Left lung (tissue), 10 donors: ENCODE measurements around the gene STK40. TPM values are rescaled to one million over a fixed set of nuclear protein-coding genes. Genes with fewer than 3 reads are reported as not detected.

Source experiments
- ATAC-seq: fragments of 200-7000 bp; cut with Tn5 transposase; one replicate; pipeline ENCODE4 v1.9.1; 2020; ENCODE audit warnings: moderate library complexity
- DNase-seq, 4 donors: peaks; one replicate each; pipeline ENCODE4 v3.0.0-alpha.2; 2013 to 2020
- H3K27ac ChIP-seq, 2 donors: fragments of 200-600 bp; sonication (generic) in 1 of 2; one replicate each; pipeline versions ENCODE4 v1.5.0 to v1.8.0; 2020 to 2021
- H3K27me3 ChIP-seq, 2 donors: fragments of 200-600 bp; sonication (generic) in 1 of 2; one replicate each; pipeline versions ENCODE4 v1.5.0 to v1.8.0; 2020 to 2021
- H3K36me3 ChIP-seq, 2 donors: fragments of 200-600 bp; sonication (generic) in 1 of 2; one replicate each; pipeline versions ENCODE4 v1.5.0 to v1.8.0; 2020 to 2021
- H3K4me1 ChIP-seq, 2 donors: fragments of 200-600 bp; one replicate each; pipeline ENCODE4 v1.8.0; 2021
- H3K4me3 ChIP-seq, 2 donors: fragments of 200-600 bp; sonication (generic) in 1 of 2; one replicate each; pipeline versions ENCODE4 v1.5.0 to v1.8.0; 2020 to 2021; ENCODE audit warnings: mild to moderate bottlenecking in 1 of 2
- H3K9me3 ChIP-seq, 2 donors: fragments of 200-600 bp; sonication (generic) in 1 of 2; one replicate each; pipeline versions ENCODE4 v1.5.0 to v1.8.0; 2020 to 2021
- CTCF ChIP-seq, 2 donors: fragments of 200-600 bp; sonication (generic) in 1 of 2; IDR thresholded peaks; one replicate each; pipeline versions ENCODE4 v1.5.0 to v1.8.0; 2021; ENCODE audit warnings: antibody characterized with exemption in 2 of 2
- intact Hi-C, 2 donors: fragments of 100-400 bp; cut with DNase I; formaldehyde crosslinking; loops; one replicate each; pipeline versions ENCODE4 v1.11.2 to v1.14.2; 2022
- polyA plus RNA-seq, 6 donors: library from polyadenylated mRNA; unstranded; fragments of 120-200 nt; gene quantifications; one replicate each; pipeline ENCODE4 v1.2.1, GENCODE V29; 2013; ENCODE audit not compliant: insufficient read length in 6 of 6
- total RNA-seq, 2 donors: library from RNA; stranded (reverse); fragmentation: NEBNext Ultra II Directional; extraction: Animal tissue kit (Norgen Biotek cat#: 25700); gene quantifications; one replicate each; pipeline ENCODE4 v1.2.1, GENCODE V29; 2021
- donor health status: DM: no; HTN: yes; CAD: no.
- donor health status: DM: no; HTN: no; CAD: no.

Gene STK40
- total and polyA plus RNA-seq, 8 donors = 29.3 to 97.7 (median 35.7) TPM

GRCh38 chr1:36298640-36299039 is 87.1 kb downstream of the STK40 start:
- ATAC-seq (no peak), DNase-seq (no peak)
- Histone ChIP-seq H3K4me3 (no peak overlapping the region), H3K36me3 (peaks cover 0 to 91% of the 10 kb centered on the region in 2 donors), H3K27ac (no peak overlapping the region), H3K27me3 (no peaks in the 10 kb centered on the region), H3K4me1 (peaks cover 3 to 22% of the 10 kb centered on the region in 2 donors), H3K9me3 (no peaks in the 10 kb centered on the region)
- TF ChIP-seq CTCF (IDR thresholded peaks at IDR 0.05) = no peak
- intact Hi-C loops = no loop called here

GRCh38 chr1:36297062-36297461 is 88.7 kb downstream of the STK40 start:
- intact Hi-C loops = no loop called here
- TF ChIP-seq CTCF (IDR thresholded peaks at IDR 0.05) = no peak
- Histone ChIP-seq H3K4me1 (peaks cover 3 to 22% of the 10 kb centered on the region in 2 donors), H3K27me3 (no peaks in the 10 kb centered on the region), H3K36me3 (peaks cover 0 to 89% of the 10 kb centered on the region in 2 donors), H3K4me3 (no peak overlapping the region), H3K9me3 (no peaks in the 10 kb centered on the region), H3K27ac (no peak overlapping the region)
- no peak for DNase-seq
- peak; percentile 10 for ATAC-seq

GRCh38 chr1:36295390-36295789 is 90.3 kb downstream of the STK40 start:
- peaks cover 0 to 90% of the 10 kb centered on the region in 2 donors for H3K36me3 ChIP-seq
- no peak for TF ChIP-seq CTCF (IDR thresholded peaks at IDR 0.05)
- H3K9me3 ChIP-seq = no peaks in the 10 kb centered on the region
- no peak overlapping the region for H3K4me3 ChIP-seq
- H3K27ac ChIP-seq = no peak overlapping the region
- H3K4me1 ChIP-seq = peaks cover 3 to 13% of the 10 kb centered on the region in 2 donors
- no peaks in the 10 kb centered on the region for H3K27me3 ChIP-seq
- no peak for DNase-seq
- no peak for ATAC-seq
- intact Hi-C loops = no loop called here

Other genes with a start within 250 kb of the STK40 start
- gene TRAPPC3, start 236.4 kb downstream of the STK40 start, total RNA-seq = 10 to 100 TPM; 66.0 to 71.4 TPM
- gene TRAPPC3, start 236.4 kb downstream of the STK40 start, polyA plus RNA-seq = 10 to 100 TPM; 45.5 to 57.1 (median 52.7) TPM
- 100 to 1,000 TPM; 123 to 147 TPM for gene MAP7D1, start 229.8 kb downstream of the STK40 start, total RNA-seq
- 10 to 100 TPM; 54.6 to 86.9 (median 71.3) TPM for gene MAP7D1, start 229.8 kb downstream of the STK40 start, polyA plus RNA-seq
- 10 to 100 TPM; 86.2 to 93.0 TPM for gene THRAP3, start 161.5 kb downstream of the STK40 start, total RNA-seq
- gene THRAP3, start 161.5 kb downstream of the STK40 start, polyA plus RNA-seq = 100 to 1,000 TPM; 135 to 167 (median 151) TPM
- gene SH3D21, start 79.6 kb downstream of the STK40 start, total RNA-seq = 10 to 100 TPM in 1 of 2 donors, 1 to 10 TPM in 1; 7.1 to 25.9 TPM
- 10 to 100 TPM; 12.7 to 27.3 (median 18.4) TPM for gene SH3D21, start 79.6 kb downstream of the STK40 start, polyA plus RNA-seq
- gene EVA1B, start 62.3 kb downstream of the STK40 start, total RNA-seq = 10 to 100 TPM; 34.2 to 34.7 TPM
- 10 to 100 TPM; 21.9 to 53.7 (median 36.1) TPM for gene EVA1B, start 62.3 kb downstream of the STK40 start, polyA plus RNA-seq
- gene LSM10, start 12.0 kb upstream of the STK40 start, total RNA-seq = 10 to 100 TPM; 33.5 to 41.4 TPM
- gene LSM10, start 12.0 kb upstream of the STK40 start, polyA plus RNA-seq = 10 to 100 TPM; 13.5 to 22.2 (median 17.6) TPM
- gene OSCP1, start 64.5 kb upstream of the STK40 start, total RNA-seq = 10 to 100 TPM in 1 of 2 donors, 1 to 10 TPM in 1; 9.3 to 10.4 TPM
- gene OSCP1, start 64.5 kb upstream of the STK40 start, polyA plus RNA-seq = 10 to 100 TPM; 13.5 to 23.4 (median 18.1) TPM
- gene MRPS15, start 78.5 kb upstream of the STK40 start, total RNA-seq = 10 to 100 TPM; 62.7 to 84.2 TPM
- 10 to 100 TPM; 48.9 to 64.9 (median 54.3) TPM for gene MRPS15, start 78.5 kb upstream of the STK40 start, polyA plus RNA-seq
- 100 to 1,000 TPM in 1 of 2 donors, 10 to 100 TPM in 1; 63.8 to 334 TPM for gene CSF3R, start 97.0 kb upstream of the STK40 start, total RNA-seq
- 10 to 100 TPM in 3 of 6 donors, 1 to 10 TPM in 3; 5.7 to 11.3 (median 9.9) TPM for gene CSF3R, start 97.0 kb upstream of the STK40 start, polyA plus RNA-seq